ENCODE measurements around the gene SCARB2.
A peak's percentile ranks its signal among the peaks of the same experiment; 100 is the strongest.

SCARB2 gene

DNA sequence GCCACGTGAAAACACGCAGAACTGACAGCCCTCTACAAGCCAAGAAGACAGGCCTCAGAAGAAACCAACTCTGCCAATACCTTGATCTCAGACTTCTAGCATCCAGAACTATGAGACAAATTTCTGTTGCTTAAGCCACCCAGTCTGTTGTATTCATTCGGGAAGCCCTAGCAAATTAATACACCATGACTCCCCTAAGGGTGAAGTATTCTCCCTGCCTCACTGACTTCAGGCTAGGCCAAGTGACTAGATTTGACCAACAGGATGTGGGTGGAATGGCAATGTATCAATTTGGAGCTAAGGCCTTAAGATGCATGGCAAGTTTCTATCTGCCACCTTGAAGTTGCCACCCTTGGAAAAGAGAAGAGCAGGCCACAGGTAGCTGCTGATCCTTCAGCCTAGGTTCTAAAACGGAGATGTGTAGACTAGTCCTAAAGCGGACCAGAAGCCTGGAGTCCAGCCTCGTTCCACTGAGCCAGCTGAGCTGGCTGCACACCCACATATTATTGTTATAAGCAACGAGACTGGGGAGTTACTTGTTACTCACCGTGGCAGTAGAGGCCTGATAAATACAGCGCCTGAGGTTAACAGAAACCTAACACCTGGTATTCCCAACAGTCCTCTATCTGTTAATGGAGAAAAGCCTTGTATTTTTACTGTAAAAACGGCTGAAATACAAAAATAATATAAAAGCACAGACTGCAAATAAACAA is 16.4 kb downstream of the SCARB2 start:
- DNase-seq, result no peak

DNA sequence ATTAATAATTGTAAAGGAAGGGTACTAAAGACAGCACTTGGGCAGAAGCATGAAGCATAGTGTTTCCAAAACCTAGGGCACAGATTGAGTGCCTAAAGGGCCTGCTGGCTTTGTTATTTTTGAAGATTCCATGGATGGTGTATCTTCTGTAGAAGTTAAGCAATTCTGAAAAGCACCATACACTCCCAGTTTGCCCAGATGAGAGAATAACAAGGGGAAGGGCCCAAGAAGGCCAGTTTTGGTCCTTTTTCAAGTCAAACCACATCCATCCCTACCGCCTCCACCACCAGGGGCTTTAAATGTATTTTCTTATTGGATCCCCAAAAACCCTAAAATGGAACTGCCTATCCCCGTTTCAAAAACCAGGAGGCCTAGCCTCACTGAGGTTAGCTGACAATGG is 17.2 kb downstream of the SCARB2 start:
- DNase-seq, result no peak

DNA sequence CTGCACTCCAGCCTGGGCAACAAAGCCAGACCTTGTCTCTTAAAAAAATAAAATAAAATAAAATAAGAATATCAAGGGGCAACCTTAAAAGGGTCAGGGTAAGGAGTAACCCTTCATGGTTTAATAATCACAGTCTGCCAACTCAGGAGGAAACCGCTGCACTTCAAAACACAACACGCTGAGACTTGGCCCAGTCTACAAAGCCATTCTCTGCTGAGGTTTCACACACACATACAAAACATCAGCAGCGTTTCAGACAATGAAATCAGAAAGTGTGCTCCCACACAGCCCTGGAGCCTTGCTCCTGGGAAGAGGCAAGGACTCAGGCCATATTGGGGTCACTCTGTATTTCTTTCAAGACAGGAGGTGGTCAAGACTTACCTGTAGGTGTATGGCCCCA is 18.3 kb downstream of the SCARB2 start:
- no peak for DNase-seq

DNA sequence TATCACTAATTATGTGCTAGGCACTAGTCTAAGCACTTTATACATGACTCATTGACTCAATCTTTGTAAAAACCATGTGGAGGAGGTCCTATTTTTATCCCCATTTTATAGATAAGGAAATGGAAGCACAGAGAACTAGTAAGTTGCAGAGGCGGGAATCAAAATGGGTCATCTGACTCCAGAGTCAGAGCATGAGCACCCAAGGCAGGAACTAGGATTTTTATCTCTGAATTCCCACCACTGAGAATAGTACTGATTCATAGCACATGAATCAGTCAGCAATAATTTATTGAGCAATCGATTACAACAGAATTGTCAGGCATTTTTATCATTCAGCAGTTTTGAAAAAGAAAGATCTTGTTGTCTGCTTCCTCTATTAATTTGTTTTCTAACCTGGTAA is 19.3 kb downstream of the SCARB2 start:
- no peak for DNase-seq

DNA sequence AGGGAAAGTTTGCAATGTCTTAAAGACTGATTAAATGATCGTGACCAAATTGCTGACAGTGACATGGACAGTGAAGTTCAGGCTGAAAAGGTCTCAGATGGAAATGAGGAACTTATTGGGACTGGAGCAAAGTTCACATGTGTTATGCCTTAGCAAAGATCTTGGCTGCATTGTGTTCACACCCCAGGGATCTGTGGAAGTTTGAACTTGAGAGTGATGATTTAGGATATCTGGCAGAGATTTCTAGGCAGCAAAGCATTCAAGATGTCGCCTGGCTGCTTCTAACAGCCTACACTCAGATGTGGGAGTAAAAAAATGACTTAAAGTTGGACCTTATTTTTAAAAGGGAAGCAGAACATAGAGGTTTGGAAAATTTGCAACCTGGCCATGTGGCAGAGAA is 21.4 kb downstream of the SCARB2 start:
- DNase-seq, result no peak

DNA sequence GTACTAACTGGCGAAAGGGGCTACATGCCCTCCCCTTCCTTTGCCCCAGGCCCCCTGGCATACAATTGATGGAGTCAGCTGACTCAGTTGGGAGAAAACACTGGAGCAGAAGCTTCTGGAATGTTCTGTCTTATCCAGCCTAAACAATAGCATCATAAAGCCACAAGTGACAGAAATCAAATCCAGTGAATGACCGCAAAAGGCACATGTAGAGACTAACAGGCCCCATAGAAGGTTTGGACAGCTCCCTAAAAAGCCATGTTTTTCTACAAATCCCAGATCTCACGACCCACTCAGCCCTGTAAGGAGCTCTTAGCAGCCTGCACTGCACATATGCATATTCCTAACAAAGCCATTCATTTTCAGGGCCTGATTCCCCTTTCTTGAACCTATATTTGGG is 25.1 kb downstream of the SCARB2 start:
- no peak for DNase-seq

DNA sequence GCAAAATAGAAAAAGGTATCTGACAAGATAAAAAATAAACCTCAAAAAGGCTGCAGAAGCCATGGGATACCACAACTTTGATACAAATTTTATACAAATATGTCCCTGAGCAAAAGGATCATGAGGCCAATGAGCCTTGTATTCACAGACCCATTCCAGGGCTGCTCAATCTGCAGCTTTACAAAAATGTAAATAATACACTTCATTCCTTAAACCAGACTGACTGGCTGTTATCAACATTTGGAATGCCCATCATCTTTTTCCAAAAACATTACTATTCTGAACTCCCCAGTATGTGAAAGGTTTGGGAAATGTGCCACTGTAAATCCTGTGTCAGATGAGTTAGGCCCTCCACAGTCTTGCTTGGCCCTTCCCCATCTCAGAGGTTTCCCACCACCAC is 25.5 kb downstream of the SCARB2 start:
- DNase-seq, result no peak

DNA sequence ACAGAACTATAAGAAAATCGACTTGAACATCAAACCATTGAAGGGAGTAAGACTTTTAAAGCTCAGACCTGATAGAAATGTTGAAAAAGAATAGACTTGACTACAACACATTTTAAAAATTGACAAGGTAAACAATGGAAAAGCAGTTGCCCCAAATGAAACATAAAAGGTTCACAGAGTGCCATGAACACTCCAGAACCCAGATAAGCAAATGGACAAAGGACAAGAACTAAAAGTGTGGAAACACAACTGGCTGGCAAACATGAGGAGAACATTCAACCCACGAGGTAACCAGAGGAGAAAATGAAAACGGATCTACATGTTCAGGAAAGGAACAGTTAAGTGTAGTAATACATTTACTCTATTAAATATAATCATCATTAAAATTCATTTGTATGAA is 26.5 kb downstream of the SCARB2 start:
- no peak for DNase-seq

DNA sequence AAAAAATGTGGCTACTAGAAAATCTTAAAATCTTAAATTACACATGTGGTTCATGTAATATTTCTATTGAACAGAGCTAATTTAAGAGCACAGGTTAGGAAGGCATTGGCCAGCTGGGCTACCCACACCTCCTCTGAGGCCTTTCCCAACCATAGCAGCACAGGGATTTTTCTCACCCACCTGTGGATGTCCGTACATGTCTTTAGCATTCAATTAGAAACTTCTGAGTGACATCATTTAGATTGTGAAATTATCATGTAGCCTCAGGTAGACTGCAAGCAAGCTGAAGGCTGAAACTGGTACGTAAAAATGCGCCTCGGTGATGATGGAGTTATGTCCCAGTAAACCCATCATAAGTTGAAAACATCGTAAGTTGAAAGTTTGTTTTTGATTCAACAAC is 31.2 kb downstream of the SCARB2 start:
- no peak for DNase-seq

DNA sequence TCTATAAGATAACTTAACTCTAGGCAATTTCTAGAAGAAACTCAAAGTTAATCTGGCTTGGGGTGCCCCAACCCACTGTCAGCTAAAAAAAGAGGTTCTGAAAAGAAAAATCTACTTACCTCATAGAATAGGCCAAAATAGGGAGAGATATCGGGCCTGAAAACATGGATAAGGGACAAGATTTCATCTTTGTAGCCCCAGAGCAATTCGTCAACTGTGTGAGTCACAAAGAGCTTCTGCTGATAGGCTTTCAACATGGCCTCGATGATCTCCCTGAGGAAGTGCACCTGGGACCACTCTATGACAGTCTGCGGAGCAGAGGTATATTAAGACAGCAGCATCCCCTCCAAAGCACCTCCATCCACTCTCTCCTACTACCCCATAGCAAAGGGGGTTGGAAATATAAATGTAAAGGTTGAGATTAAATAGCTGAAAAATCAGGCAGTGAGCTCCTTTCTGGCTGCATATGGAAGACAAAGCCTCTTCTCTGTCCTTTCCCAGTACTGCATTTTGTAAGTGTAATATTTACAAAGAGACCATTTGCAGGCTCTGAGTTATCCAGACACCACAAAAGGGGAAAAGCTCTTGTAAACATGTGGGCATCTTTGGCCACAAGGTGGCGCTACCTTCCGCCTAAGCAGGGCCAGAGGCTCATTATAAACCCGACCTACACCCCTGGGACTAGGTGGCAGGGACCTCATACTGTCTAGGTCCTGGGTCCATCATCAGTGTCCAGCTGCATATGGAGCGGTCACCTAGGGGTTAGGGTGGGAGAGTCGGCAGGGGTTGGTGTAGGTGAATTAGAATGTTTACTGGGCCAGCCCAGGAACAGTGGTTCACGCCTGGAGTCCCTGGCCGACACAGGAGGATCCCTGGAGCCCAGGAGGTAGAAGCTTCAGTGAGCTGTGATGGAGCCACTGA is 34.0 kb downstream of the SCARB2 start:
- DNase-seq, result no peak

DNA sequence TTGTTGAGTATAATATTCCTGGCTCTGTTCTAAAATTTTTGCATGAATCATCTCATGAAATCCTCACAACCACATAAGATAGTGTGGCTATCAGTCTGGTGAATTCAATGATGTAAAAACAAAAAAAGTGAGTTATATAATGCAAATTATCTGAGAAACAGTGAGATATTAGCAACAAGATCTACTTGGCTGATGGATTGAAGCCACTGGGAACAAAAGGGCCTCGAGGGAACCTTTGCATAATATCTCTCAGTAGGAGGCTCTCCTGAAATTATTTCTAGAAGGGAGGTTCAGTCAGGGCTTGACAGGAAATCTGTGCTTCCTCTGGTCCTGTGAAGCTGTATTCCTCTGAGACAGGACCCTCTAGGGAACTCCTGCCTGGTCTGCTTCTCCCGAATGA is 35.3 kb downstream of the SCARB2 start:
- no peak for DNase-seq

DNA sequence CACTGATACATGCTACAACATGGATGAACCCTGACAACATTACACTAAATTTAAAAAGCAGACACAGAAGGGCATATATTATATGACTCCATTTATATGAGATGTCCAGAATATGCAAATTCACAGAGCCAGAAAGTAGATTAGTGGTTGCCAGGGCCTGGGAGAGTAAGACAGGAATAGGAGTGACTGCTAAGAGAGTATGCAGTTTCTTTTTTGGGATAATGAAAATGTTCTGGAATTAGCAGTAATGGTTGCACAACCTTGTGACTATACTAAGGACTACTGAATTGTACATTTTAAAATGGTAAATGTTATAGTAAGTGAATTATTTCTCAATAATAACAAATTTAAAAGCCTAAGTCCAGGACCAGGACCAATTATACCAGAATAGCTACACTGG is 35.9 kb downstream of the SCARB2 start:
- DNase-seq, result no peak

DNA sequence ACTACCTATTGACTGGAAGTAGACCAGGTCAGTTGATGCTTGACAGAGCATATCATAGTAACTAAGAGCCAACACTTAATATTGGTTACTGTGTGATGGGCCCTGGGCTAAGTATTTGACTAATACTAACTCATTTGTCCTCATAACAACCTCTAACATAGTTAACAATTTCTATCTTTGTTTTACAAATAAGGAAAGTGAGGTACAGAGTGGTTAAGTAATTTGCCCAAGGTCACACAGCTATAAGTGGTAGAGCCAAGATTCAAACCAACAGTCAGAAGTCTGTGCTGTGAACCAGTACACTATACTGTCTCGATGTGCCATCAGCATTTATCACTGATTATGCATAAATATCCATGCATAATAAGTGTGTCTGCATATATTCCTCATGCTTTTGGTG is 38.3 kb downstream of the SCARB2 start:
- DNase-seq, result no peak

DNA sequence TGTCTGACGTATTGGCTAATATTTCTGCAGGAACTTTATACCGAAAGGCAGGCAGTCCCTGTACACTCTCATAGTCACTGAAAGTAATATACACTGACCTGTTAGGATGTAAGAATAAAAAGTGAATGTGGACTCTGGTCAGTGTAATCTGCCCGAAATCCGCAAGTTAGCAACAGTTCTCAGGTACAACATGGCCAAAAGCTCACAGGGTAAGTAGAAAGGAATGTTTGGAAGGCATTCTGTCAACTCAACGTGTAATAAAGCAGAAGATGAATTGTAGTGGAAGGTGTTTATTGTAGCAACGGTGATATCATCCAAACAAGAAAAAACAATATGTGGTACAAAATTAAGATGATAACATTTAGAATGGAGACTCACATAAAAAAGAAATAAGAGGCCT is 39.4 kb downstream of the SCARB2 start:
- no peak for DNase-seq

DNA sequence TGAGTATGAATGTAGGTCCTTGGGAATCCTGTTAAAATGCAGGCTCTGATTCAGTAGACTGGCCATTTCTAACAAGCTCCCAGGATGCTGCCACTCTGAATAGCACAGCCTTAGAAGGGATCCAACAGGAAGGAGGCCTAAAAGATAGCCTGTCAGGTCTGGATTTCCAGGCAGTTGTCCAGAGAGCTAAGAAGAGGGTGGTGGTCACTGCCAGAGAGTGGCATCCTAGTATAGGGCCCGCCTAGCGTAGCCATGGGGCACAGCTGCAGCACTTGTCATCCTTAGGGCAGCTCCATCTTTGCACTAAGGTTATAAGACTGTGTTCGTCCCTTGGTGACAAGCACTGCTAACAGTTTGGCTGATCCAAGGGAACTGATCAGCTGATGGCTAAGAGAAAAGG is 44.9 kb downstream of the SCARB2 start:
- no peak for DNase-seq

DNA sequence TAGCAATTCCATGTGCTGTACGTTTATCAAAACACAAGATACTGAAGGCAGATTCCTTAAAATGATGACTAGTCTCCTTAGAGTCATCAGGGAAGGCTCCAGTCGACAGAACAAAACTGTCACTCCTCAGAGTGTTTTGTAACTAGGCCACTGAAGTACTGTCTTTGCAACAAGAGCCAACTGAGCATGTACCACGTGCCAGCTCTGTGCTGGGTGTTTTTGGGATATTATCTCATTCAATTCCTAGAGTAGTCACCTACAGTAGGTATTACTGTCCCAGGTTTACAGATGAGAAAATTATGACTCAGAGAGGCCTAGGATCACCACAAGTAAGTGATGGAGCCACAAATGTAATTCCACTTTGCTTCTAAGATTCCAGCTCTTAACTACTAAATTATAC is 47.1 kb downstream of the SCARB2 start:
- DNase-seq, result no peak

DNA sequence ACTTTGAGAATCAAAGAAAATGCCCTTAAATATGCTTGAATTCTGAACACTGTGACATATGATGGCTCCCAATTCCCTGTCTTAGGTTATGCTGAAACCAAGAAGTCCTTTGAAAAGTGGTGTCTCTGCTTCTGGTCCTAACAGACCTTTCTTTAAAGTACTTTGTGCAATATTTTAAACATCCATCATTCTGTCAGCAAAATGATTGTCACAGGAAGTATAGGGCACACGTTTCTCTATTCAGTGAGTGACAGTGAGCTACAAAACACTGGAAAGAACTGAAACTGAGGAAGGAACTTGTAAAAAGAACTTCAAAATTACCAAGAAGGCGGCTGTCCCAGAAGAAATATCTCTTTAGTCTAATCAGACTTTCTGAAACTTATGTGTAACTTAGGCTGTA is 53.3 kb downstream of the SCARB2 start:
- DNase-seq, result no peak

DNA sequence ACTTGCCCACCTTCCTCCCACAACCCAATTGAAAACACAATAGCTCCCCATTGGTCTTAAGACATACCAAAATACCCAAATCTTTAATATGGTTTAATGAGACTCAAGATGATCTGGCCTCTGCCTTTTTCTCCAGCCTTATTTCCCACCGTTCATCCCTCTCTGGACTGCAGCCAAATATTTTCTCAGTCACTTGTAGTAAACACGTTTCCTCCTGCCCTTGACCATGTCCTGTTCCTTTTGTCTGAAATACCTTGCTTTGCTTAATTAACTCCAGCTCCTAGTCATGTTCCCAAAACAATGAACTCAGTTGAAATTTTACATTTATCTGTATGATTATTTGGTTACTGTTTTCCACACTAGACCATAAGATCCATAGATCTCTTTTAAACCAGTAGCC is 57.0 kb downstream of the SCARB2 start:
- DNase-seq, result no peak

DNA sequence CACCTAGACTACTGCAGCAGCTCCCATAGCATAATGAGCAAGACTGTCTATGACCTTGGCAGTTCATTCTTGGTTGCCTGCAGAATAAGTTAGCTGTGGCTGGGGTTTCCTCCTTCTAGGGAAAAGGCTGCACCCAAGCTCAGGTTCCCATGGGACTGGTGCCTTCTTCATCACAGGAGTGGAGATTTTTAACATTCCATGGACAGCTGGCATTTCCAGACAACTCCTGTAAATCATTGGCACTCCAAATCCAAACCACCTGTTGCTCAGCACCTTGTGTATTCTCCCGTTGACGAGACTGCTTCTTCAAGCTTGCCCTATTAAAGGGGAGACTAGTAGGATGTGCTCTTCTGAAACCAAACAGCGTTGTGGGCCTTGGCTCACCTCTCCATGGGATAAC is 57.6 kb downstream of the SCARB2 start:
- no peak for DNase-seq

DNA sequence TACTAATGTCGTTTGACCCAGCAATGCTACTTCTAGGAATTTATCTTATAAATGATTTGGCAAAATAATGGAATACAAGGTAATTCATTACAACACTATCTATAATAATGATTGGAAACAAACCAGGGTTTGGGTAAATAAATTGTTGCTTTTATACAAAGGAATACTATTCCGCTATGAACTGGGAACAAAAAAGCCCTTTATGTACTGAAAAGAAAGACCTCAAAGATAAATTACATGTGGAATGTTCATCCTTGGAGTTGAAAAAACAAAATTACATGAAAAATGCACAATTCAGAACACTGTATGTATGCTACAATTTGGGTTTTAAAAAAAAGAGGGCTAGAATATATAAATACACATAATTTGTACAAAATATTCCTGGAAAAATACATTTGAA is 60.3 kb downstream of the SCARB2 start:
- no peak for DNase-seq

DNA sequence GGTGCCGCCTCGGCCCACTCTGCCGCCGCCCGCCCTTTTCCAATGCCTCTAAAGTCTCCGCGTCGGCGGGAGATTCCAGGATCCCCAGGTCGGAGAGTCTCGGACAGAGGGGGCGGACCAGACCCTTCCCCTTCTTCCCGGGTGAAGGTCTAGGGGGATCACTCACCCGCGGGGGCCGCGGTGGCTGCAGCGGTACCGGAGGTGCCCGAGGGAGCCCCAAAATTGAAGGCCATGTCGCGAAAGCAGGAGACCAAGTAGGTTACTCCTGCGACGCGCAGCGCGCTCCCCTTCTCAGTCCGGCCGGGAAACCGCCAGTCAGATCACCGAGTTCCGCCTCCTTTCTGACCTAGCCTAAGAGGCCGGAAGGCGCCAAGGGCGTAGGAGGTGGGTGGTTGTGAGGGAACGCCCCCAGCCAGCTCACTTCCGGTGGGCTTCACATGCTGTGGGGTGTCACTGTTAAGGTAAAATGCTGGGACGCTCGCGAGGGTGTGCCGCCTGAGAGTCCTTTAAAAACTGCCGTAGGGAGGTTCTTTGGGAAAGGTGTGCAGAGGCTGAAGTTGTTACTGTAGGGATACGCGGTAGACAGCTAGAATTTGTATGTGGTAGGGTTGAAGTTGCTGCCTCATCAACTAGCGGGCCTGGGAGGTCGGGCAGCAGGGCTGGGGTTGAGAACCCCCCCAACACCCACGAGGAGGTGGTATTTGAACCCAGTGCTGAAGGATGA is 65.3 kb downstream of the SCARB2 start, which contains the start of gene NUP54:
Gene NUP54 (minus strand): TSS at position 256 of the 724 bp plus-strand sequence. CDS start 23 bp downstream, at position 233.
- DNase-seq, result peak; percentile 16

DNA sequence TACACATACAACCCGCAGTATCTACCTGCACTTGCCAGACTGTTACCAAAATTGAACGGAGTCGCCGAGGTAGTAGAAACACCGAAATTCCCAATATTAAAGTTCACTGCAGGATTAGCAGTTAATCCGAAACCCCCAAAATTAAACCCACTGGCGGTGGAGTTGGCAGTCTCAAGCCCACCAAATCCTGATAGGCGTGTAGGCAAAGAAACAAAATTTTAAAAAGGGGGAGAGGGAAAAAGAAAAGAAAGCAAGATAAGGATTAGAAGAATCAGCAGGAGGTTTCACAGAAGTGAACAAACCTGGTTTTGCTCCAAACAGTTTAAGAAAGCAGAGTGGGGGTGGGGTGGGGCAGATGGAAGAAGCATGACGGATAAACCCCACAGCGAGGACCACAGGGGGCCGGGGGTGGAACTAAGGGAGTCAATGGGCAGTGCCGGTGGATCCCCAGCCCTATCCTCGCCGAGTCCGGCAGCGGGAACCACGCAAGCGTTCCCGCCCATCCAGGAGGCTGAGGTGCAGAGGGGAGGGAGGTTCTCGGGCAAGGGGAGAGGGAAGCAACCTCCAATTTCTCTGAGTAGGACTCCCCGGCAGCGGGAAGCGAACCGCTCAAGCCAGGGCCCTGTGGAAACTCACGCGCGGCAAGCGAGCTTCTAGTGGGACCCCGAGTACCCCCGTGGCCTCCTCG is 66.0 kb downstream of the SCARB2 start:
- DNase-seq, result no peak

DNA sequence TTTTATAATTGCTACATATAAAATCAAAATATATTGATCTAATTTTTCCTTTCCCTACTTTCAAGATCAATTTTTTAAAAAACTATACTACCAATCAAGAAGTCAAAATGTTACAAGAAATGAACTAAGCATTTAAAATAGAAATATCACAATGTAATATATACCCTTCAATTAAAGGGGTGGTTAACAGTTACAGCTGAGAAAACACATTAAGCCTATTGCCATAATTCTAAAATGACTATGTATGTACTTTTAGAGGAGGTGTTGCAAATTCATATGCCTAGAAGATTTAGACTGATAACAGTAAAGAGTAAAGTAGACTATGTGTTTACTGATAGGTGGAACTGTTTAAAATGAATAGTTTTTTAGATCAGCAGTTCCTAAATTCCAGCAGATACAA is 69.1 kb downstream of the SCARB2 start:
- DNase-seq, result no peak
